Kidney (tissue), 14 donors: ENCODE data around the gene FAM131B. TPM values are rescaled to one million over a fixed set of nuclear protein-coding genes. Genes with fewer than 3 reads are reported as not detected.

Experiments used
- DNase-seq, 5 donors: peaks; one replicate each; pipeline ENCODE4 v3.0.0-alpha.2; 2013 to 2020
- FAIRE-seq: peaks from 2 replicates; lab custom pipeline; 2012; peaks lifted over from hg19 to GRCh38; lab: Jason Lieb, UNC
- H3K27ac ChIP-seq, 2 donors: one replicate each; pipeline ENCODE4 v1.7.0; 2013; ENCODE audit warnings: low read depth in 2 of 2, low read length in 2 of 2, inconsistent platforms in 1 of 2
- H3K27me3 ChIP-seq: one replicate; pipeline ENCODE4 v1.7.1; 2013; ENCODE audit warnings: low read length, inconsistent platforms; ENCODE audit not compliant: control insufficient read depth, insufficient read depth
- H3K36me3 ChIP-seq, 3 donors: one replicate each; pipeline versions ENCODE4 v1.7.0 to v1.7.1; 2013; ENCODE audit warnings: low read length in 3 of 3, control low read depth in 1 of 3, inconsistent platforms in 1 of 3; ENCODE audit not compliant: insufficient read depth in 3 of 3, control insufficient read depth in 2 of 3
- H3K4me1 ChIP-seq, 3 donors: one replicate each; pipeline versions ENCODE4 v1.7.0 to v1.7.1; 2013; ENCODE audit warnings: low read length in 3 of 3, inconsistent platforms in 1 of 3, low read depth in 1 of 3; ENCODE audit not compliant: control insufficient read depth in 2 of 3, insufficient read depth in 2 of 3
- H3K4me3 ChIP-seq, 3 donors: one replicate each; pipeline versions ENCODE4 v1.7.0 to v1.8.1; 2013; ENCODE audit warnings: low read length in 3 of 3, control low read depth in 1 of 3, inconsistent platforms in 1 of 3
- H3K9ac ChIP-seq, 3 donors: one replicate each; pipeline versions ENCODE4 v1.7.0 to v1.7.1; 2013; ENCODE audit warnings: low read length in 3 of 3, control low read depth in 1 of 3, inconsistent platforms in 1 of 3
- H3K9me3 ChIP-seq, 3 donors: one replicate each; pipeline versions ENCODE4 v1.7.0 to v1.7.1; 2013; ENCODE audit warnings: low read length in 3 of 3, control low read depth in 1 of 3, inconsistent platforms in 1 of 3; ENCODE audit not compliant: control insufficient read depth in 2 of 3, insufficient read depth in 1 of 3
- CTCF ChIP-seq: IDR thresholded peaks from 3 replicates; pipeline ENCODE4 v1.5.1; 2012; ENCODE audit warnings: mild to moderate bottlenecking, moderate library complexity, borderline replicate concordance; ENCODE audit not compliant: insufficient read depth; ENCODE audit errors: extremely low read depth
- intact Hi-C: fragments of 100-400 bp; cut with DNase I; formaldehyde crosslinking; loops from one replicate; pipeline ENCODE4 v1.11.1; 2022
- polyA plus RNA-seq: library from polyadenylated mRNA; stranded (reverse); fragments of 350-450 nt; fragmentation: Illumina TruSeq; extraction: RNeasy Lipid Tissue Mini Kit (QIAGEN cat#74804); gene quantifications from one replicate; pipeline ENCODE4 v1.2.3, GENCODE V29; 2014; ENCODE audit warnings: low read depth, low replicate concordance; ENCODE audit not compliant: insufficient read depth
- total RNA-seq: library from RNA; stranded (reverse); fragmentation: NEBNext Ultra II Directional; extraction: Animal tissue kit (Norgen Biotek cat#: 25700); gene quantifications from one replicate; pipeline ENCODE4 v1.2.1, GENCODE V29; 2021
- donor health status: control.
- donor health status: control.
- donor health status: control.
- donor health status: control.
- donor health status: control.
- donor health status: DM: yes; HTN: yes; CAD: no.
- donor health status: Normal renal cell carcinoma (clear cell type).

The FAM131B gene
- total and polyA plus RNA-seq, 2 donors from 2014 or later: 0.19 to 0.82 TPM

DNA sequence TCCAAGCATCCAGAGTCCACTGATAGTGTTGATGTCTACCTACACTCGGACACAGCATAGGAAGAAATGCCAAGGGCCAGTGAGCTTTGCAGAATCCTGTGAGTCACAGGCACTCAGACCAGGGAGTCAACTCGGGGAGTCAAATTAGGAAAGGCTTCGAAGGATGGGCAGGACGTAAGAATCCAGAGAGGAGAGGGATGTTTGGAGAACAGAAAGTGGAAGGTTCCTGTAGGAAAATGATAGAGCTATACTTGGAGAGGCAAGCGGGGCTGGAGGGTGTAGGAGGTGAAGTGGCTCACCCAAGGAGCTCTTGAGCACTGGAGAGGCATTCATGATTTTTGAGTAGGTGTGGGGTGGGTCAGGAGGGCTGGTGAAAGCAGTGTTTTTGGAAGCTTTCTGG lies 21.6 kb upstream of the FAM131B start:
- no peak for TF ChIP-seq CTCF
- H3K27me3 ChIP-seq: no peaks in the 10 kb centered on the region
- FAIRE-seq (no peak), DNase-seq (peak in 1 of 5 donors; percentile 18)
- H3K9ac ChIP-seq: no peak overlapping the region
- peaks cover 0 to 6% (median 0%) of the 10 kb centered on the region in 3 donors for H3K36me3 ChIP-seq
- no peaks in the 10 kb centered on the region for H3K9me3 ChIP-seq
- H3K4me3 ChIP-seq: no peak overlapping the region
- H3K27ac ChIP-seq: peak overlapping the region in 1 of 2 donors; percentile 14
- intact Hi-C loops: no loop called here
- H3K4me1 ChIP-seq: peaks cover 3 to 27% (median 15%) of the 10 kb centered on the region in 3 donors

- Histone ChIP-seq H3K27me3 (no peaks in the 10 kb centered on the region), H3K9ac (no peak overlapping the region), H3K4me3 (peak overlapping the region in 1 of 3 donors; percentile 24), H3K4me1 (peaks cover 3 to 27% (median 15%) of the 10 kb centered on the region in 3 donors), H3K27ac (peak overlapping the region in 1 of 2 donors; percentile 48), H3K9me3 (no peaks in the 10 kb centered on the region), H3K36me3 (peaks cover 0 to 4% (median 0%) of the 10 kb centered on the region in 3 donors)
- FAIRE-seq: no peak
- TF ChIP-seq CTCF: no peak
- DNase-seq: peak in 1 of 5 donors; percentile 35
- intact Hi-C loops: no loop called here
Measured at GRCh38 chr7:143383642-143383957, 21.1 kb upstream of the FAM131B start.

GRCh38 chr7:143382791-143383641 lies 20.5 kb upstream of the FAM131B start:
- H3K4me3 ChIP-seq: peak overlapping the region in 2 of 3 donors; percentile 44 to 82
- no peak for TF ChIP-seq CTCF
- peak overlapping the region in 1 of 3 donors; percentile 90 for H3K9ac ChIP-seq
- intact Hi-C loops: no loop called here
- H3K27me3 ChIP-seq: no peaks in the 10 kb centered on the region
- H3K9me3 ChIP-seq: no peaks in the 10 kb centered on the region
- peak in 1 of 5 donors; percentile 75 for DNase-seq
- no peak for FAIRE-seq
- H3K4me1 ChIP-seq: peaks cover 3 to 27% (median 15%) of the 10 kb centered on the region in 3 donors
- H3K27ac ChIP-seq: peak overlapping the region in 1 of 2 donors; percentile 80
- peaks cover 0 to 4% (median 0%) of the 10 kb centered on the region in 3 donors for H3K36me3 ChIP-seq
